ENCODE measurements around the gene HIC2. TPM values are rescaled to one million over a fixed set of nuclear protein-coding genes. Genes with fewer than 3 reads are reported as not detected.
"Not testable (repeated sequence)": the region's sequence is repeated elsewhere in the genome, so short reads cannot be mapped to it uniquely, and the experiment has no call there.

Gene HIC2
- total RNA-seq, 8 experiments from 2014 or later, result 3.3 to 43.1 (median 13.9) TPM

DNA sequence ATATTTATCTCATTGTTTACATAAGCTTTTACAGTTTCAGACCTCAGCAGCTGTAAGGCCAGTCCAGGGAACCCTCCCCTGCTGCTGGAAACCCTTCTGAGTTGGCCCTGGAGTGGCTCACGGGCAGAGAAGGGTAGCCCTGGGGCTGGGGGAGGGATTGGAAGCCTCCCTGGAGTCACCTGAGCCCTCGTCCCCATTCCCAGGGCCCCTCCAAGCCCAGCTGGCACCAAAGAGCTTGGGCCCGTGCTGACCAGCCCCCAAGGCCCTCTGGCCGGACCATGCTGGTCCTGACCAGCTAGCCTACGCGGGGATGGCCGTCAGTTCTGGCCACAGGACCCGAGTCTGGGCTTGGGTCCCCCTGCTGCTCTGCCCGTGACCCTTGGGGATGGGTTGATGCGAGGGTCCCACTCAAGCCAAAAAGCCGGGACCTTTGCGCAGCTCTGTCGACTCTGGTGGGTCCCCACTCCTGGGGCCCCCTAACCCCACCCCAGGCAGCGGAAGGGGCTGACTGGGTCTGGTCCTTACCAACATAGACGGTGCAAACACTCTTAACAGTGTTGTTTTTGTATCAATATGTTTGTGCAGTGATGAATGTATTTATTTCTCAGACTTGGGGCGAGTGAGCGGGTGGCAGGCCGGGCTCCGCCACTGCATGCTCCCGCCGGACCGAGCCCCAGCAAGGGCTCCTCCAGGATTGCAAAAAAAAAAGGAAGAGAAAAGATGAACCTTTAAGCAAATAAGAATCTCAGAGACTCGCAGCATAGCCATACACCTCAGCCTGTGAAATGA, 32.6 kb downstream of the HIC2 start:
- H3K27ac ChIP-seq, result peak overlapping the region; percentile 5 to 67
- in situ Hi-C loops (cut with MboI; ENCODE audit: low pct_unique_long_range_greater_than_20kb in 2 of 9, low sequenced_read_pairs in 9 of 9, unreplicated experiment in 9 of 9), result no loop called here
- H3K4me3 ChIP-seq, result no peak overlapping the region
- 60 to 100% (median 81%) methylated on average over 1 to 6 of the region's 23 CpGs; no CpG with 5 or more reads in 1 of the 10 experiments for WGBS, 10 experiments
- ATAC-seq (replicated peaks in 6 of 8), result peak in 5 of 8 experiments; percentile 13 to 51 (median 19)
- H3K4me1 ChIP-seq (replicated peaks in 1 of 2), result peaks cover 37 to 38% of the 10 kb centered on the region in 2 donors

DNA sequence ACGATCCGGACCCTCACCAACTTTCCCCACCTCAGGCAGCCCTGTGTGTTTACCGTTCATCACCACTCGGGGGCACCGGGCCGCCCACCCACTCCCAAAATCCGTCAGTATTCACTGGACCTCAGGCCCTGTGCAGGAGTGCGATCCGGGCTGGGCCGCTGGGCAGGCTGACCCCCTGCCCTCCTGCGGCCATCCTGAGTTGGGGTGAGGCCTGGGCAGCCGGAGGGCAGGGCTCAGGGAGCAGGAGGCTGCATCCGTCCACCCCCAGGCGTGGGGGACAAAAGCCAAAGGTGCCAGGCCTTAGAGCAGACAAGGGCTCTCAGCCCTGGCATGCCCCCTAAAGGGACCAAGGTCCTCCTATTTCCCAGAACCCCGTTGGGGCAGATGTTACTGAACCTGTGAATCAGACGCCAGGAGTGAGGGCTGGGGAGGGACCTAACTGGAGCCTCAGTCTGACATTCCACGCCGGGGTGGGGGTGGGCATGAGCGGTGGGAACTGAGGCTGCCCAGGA, 33.2 kb downstream of the HIC2 start:
- 60 to 100% (median 83%) methylated on average over 2 of the region's 19 CpGs; no CpG with 5 or more reads in 6 of the 10 experiments for WGBS, 10 experiments
- peaks cover 37 to 38% of the 10 kb centered on the region in 2 donors for H3K4me1 ChIP-seq (replicated peaks in 1 of 2)
- in situ Hi-C loops (cut with MboI; ENCODE audit: low pct_unique_long_range_greater_than_20kb in 2 of 9, low sequenced_read_pairs in 9 of 9, unreplicated experiment in 9 of 9), result no loop called here
- peak in 5 of 8 experiments; percentile 3 to 21 (median 9) for ATAC-seq (replicated peaks in 6 of 8)
- H3K27ac ChIP-seq, result peak overlapping the region in 1 of 2 donors; percentile 67
- H3K4me3 ChIP-seq, result no peak overlapping the region

DNA sequence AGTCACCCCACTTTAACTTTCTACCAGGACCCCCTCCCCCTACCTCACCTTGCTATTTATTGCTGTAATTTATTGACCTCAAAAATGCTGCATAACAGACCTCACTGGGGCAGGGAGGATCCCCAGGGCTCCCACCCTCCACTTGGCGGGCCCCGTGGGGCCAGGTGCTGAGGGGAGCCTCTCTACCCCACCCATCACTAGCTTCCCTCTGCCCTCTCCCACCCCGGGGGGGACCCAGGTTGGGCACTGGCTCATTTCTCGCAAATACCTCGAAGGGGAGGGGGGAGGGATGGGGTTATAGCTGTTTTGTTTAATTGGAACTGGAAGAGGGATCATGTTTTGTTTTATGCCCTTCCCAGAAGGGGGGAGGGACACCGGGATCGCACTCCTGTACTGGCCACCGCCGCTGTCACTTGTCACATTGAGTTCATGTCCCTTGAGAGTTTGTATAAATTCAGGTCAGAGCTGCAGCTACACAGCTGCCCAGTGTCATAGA, 33.7 kb downstream of the HIC2 start:
- in situ Hi-C loops (cut with MboI; ENCODE audit: low pct_unique_long_range_greater_than_20kb in 2 of 9, low sequenced_read_pairs in 9 of 9, unreplicated experiment in 9 of 9), result no loop called here
- no peak overlapping the region for H3K4me3 ChIP-seq
- H3K27ac ChIP-seq, result peak overlapping the region; percentile 39 to 67
- ATAC-seq (replicated peaks in 6 of 8), result peak in 5 of 8 experiments; percentile 62 to 87 (median 85)
- H3K4me1 ChIP-seq (replicated peaks in 1 of 2), result peaks cover 37 to 38% of the 10 kb centered on the region in 2 donors
- 27% methylated on average over 2 of the region's 9 CpGs; no CpG with 5 or more reads in 9 of the 10 experiments for WGBS, 10 experiments

DNA sequence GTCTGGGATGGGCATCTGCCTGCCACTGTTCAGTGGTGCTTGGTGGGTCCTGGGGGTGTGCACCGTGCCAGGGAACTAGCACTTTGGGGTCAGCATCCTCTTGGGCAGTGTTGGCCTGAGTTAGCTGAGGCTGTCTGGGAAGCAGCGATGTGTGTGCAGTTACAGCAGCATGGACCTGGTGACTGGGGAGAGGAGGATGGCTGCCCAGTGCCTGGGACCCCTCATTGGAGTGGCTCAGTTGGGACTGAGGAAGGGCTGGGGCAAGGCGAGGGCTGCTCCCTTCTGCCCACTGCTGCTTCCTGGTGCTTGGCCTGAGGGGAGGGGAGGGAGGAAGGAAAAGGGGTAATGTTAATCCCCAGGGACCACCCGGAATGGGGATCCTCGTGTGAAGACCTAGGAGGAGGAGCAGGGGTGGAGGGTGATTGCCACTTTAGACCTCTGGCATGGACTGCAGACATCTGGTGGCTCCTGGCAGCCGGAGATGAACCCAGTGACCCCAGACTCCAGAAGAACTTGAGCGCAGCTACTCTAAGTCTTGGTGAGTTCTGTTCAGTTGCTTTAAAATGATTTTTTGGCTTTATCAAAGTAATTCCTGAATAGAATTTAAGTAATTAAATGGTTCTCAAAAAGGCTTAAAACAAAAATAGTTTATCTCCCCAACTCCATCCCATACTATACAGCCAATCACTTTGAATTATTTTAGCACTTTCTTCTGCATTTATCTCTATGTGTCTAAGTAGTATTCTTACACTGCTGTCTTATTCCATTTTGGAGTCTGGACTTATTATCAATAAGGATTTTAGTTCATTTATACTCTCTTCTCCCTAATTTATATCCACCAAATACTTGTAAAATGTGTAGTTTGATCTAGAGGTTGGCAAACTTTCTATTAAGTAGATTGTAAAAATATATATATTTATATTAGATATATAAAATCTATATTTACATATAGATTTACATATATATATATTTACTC, 34.7 kb downstream of the HIC2 start:
- ATAC-seq (replicated peaks in 6 of 8), result peak in 5 of 8 experiments; percentile 10 to 19 (median 13)
- peak overlapping the region; percentile 23 to 39 for H3K27ac ChIP-seq
- WGBS, 10 experiments, result 50 to 100% (median 82%) methylated on average over 1 to 4 of the region's 7 CpGs; no CpG with 5 or more reads in 3 of the 10 experiments
- in situ Hi-C loops (cut with MboI; ENCODE audit: low pct_unique_long_range_greater_than_20kb in 2 of 9, low sequenced_read_pairs in 9 of 9, unreplicated experiment in 9 of 9), result no loop called here
- no peak overlapping the region for H3K4me3 ChIP-seq
- peaks cover 38% of the 10 kb centered on the region in 2 donors for H3K4me1 ChIP-seq (replicated peaks in 1 of 2)

DNA sequence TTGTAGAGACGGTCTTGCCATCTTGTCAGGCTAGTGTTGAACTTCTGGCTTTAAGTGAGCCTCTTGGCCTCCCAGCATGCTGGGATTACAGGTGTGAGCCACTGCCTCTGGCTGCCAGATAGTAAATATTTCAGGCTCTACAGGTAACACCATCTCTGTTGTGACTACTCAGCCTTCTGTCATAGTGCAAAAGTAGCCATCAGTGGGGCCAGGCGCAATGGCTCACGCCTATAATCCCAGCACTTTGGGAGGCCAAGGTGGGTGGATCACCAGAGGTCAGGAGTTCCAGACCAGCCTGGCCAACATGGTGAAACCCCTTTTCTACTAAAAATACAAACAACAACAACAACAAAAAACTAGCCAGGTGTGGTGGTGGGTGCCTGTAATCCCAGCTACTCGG, 35.5 kb downstream of the HIC2 start:
- peaks cover 43 to 46% of the 10 kb centered on the region in 2 donors for H3K4me1 ChIP-seq (replicated peaks in 1 of 2)
- in situ Hi-C loops (cut with MboI; ENCODE audit: low pct_unique_long_range_greater_than_20kb in 2 of 9, low sequenced_read_pairs in 9 of 9, unreplicated experiment in 9 of 9); H3K4me3 ChIP-seq; ATAC-seq (replicated peaks in 6 of 8): not testable (repeated sequence)
- H3K27ac ChIP-seq, result peak overlapping the region in 1 of 2 donors; percentile 40
- 86 to 100% (median 100%) methylated on average over 1 to 3 of the region's 4 CpGs; no CpG with 5 or more reads in 3 of the 10 experiments for WGBS, 10 experiments

DNA sequence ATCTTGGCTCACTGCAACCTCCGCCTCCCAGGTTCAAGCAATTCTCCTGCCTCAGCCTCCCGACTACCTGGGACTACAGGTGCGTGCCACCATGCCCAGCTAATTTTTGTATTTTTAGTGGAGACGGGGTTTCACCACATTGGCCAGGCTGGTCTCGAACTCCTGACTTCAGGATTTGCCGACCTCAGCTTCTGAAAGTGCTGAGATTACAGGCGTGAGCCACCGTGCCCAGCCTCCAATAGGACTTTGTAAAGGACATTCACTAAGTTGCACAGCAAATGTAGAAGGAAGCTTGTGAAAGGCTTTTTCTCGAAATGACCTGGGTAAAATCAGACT, 37.8 kb downstream of the HIC2 start:
- H3K4me3 ChIP-seq; in situ Hi-C loops (cut with MboI; ENCODE audit: low pct_unique_long_range_greater_than_20kb in 2 of 9, low sequenced_read_pairs in 9 of 9, unreplicated experiment in 9 of 9); ATAC-seq (replicated peaks in 6 of 8): not testable (repeated sequence)
- H3K27ac ChIP-seq, result peak overlapping the region; percentile 17 to 47
- peaks cover 29 to 30% of the 10 kb centered on the region in 2 donors for H3K4me1 ChIP-seq (replicated peaks in 1 of 2)
- WGBS, 10 experiments, result 80 to 100% (median 93%) methylated on average over 1 to 8 of the region's 9 CpGs; no CpG with 5 or more reads in 3 of the 10 experiments

DNA sequence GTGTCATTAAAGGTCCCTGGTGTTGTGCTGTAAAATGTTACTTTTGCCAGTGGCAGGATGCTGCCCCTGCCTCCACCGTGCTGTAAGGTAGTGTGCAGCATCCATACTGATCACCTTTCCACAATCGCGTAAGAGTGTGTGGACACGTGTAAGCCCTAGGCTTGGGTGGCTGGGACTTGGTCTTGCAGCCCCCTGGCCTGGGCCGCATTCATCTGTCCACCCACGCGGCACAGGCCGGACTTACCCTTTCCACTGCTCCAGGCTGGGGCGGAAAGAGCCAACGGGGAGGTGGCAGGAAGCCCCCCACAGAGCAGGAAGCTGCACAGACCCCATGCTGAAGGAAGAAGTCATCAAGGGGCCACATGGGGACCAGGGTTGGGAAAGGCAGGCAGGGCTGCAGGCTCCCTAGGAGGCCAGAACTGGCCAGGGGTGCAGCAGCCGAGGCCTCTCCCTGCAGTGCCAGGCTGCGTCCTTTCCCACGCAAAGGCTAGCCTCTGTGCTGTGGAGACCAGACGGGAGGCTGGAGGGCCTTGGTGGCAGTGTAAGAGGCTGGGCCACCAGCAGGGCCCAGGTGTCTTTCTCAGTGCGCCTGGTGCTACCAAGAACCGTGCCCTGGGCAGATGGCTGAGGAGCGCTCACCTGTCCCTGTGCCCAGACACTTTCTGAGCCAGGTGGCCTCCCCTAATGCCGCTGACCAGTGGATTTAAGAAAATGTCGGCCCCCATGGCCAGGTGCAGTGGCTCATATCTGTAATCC, 38.3 kb downstream of the HIC2 start:
- ATAC-seq (replicated peaks in 6 of 8), result no peak
- Histone ChIP-seq H3K27ac (peak overlapping the region in 1 of 2 donors; percentile 47), H3K4me1 (replicated peaks in 1 of 2) (peaks cover 24% of the 10 kb centered on the region in 2 donors), H3K4me3 (no peak overlapping the region)
- in situ Hi-C loops (cut with MboI; ENCODE audit: low pct_unique_long_range_greater_than_20kb in 2 of 9, low sequenced_read_pairs in 9 of 9, unreplicated experiment in 9 of 9), result no loop called here
- 79 to 100% (median 100%) methylated on average over 1 to 6 of the region's 19 CpGs; no CpG with 5 or more reads in 5 of the 10 experiments for WGBS, 10 experiments

DNA sequence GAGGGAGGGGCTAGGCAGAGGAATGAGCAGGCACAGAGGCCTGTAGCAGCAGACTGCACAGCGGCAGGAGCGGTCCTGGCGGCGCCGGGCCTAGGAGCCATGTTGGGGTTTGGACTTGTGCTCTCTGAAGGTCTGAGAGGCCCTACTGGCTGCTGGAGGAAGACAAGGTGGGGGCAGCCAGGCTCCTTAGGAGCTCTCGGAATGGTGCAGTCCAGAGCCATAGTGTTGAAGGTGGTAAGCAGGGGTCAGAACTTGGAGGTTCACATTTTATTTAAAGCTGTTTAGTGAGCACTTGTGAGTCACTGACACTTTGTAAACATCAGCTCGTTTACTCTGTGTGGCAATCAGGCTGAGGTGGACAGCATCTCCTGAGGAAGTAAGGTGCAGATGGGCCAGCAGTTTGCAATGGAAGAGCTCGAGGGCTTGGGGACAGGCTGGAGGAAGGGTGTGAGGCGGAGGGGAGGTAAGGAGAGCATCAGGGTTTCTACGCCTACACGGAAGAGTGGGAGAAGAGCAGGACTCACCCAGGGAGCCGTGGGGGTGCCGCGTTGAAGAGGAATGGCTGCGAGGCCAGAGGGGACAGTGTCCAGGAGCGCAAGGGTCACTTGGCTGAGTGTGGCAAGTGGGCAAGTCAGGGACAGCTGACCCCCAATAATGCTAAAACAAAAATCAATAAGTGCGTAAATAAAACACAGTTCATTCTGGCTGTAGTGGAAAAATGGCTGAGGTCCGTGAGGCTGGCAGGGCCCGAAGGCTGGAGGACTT, 40.0 kb downstream of the HIC2 start:
- in situ Hi-C loops (cut with MboI; ENCODE audit: low pct_unique_long_range_greater_than_20kb in 2 of 9, low sequenced_read_pairs in 9 of 9, unreplicated experiment in 9 of 9), result no loop called here
- no peak overlapping the region for H3K4me3 ChIP-seq
- H3K4me1 ChIP-seq (replicated peaks in 1 of 2), result peaks cover 8 to 9% of the 10 kb centered on the region in 2 donors
- 70 to 96% (median 83%) methylated on average over 2 to 10 of the region's 19 CpGs; no CpG with 5 or more reads in 1 of the 10 experiments for WGBS, 10 experiments
- H3K27ac ChIP-seq, result peak overlapping the region; percentile 34 to 67
- ATAC-seq (replicated peaks in 6 of 8), result peak in 3 of 8 experiments; percentile 43 to 54 (median 49)

DNA sequence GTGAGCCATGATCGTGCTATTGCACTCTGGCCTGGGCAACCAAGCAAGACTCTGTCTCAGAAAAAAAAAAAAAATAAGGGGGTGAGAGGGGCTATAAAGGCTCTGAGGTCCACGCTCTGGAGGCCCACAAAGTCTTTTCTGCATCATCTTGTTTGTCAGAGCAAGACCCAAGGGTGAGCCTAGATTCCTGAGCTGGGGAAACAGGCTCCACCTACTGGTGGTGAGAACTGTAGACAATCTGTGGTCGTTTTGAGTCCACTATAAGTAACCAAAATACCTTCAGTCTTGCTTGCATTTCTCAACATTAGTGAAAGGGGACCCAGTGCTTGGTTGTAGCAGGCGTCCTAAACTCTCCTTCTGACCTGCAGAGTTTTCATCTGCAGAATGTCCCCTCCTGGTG, 45.5 kb downstream of the HIC2 start:
- no CpG with 5 or more reads among the region's 4 CpGs for WGBS, 10 experiments
- H3K4me1 ChIP-seq (replicated peaks in 1 of 2); H3K27ac ChIP-seq; H3K4me3 ChIP-seq; in situ Hi-C loops (cut with MboI; ENCODE audit: low pct_unique_long_range_greater_than_20kb in 2 of 9, low sequenced_read_pairs in 9 of 9, unreplicated experiment in 9 of 9): not testable (repeated sequence)
- peak in 4 of 8 experiments; percentile 32 to 63 (median 49) for ATAC-seq (replicated peaks in 6 of 8)

DNA sequence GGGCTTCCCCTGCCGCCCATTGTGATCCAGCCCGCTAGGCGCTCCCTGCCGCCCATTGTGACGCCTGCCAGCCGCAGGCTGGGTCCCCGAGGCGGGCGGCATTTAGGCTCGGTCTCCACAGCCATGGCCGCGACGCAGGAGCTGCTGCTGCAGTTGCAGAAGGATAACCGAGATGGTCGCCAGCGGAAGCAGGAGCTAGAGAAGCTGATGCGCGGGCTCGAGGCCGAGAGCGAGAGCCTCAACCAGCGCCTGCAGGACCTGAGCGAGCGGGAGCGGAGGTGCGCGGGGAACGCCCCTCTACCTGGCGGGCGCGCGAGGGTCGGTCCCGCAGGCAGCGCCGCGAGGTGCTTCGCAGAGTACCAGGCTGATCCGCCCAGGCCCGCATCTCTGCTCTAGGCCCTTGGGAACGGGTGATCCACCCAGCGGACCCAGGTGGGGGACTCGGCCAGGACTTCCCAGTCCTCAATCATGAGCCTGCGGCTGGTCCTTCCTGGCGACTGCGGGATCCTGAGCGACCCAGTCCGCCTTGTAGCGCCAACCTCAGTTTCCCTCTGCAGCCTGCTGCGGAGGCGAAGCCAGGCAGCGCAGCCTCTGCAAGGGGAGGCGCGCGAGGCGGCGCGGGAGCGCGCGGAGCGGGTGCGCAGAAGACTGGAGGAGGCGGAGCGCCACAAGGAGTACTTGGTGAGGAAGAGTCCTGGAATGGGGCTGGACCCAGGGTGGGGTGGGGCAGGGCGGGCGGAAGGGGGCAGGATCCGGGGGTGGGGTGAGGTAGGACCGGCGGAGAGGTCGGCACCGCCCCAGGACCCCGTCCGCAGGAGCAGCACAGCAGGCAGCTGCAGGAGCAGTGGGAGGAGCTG, 50.4 kb downstream of the HIC2 start, which contains the start of gene TMEM191C:
TSS of gene TMEM191C (plus strand) at position 51 of the 857 bp plus-strand sequence. CDS start at position 124, 73 bp downstream.
- in situ Hi-C loops (cut with MboI; ENCODE audit: low pct_unique_long_range_greater_than_20kb in 2 of 9, low sequenced_read_pairs in 9 of 9, unreplicated experiment in 9 of 9); H3K4me1 ChIP-seq (replicated peaks in 1 of 2): not testable (repeated sequence)
- no CpG with 5 or more reads among the region's 74 CpGs for WGBS, 10 experiments
- peak within 1 kb of the TSS; percentile 40 to 50 (median 43) for H3K4me3 ChIP-seq
- peak in 7 of 8 experiments; percentile 0 to 39 (median 1) for ATAC-seq (replicated peaks in 6 of 8)
- H3K27ac ChIP-seq, result peak within 1 kb of the TSS; percentile 88 to 89
